IPS-20b (cell line): ENCODE data around the gene OR4C6.

Experiments used
- H3K27ac ChIP-seq: one replicate; pipeline ENCODE4 v1.5.1; 2013; ENCODE audit warnings: low read length
- H3K27me3 ChIP-seq: 2 replicates; pipeline ENCODE4 v1.6.1; 2013; ENCODE audit warnings: mild to moderate bottlenecking, low read length, inconsistent platforms; ENCODE audit not compliant: insufficient read depth
- H3K36me3 ChIP-seq: 2 replicates; pipeline ENCODE4 v1.6.1; 2013; ENCODE audit warnings: low read depth, mild to moderate bottlenecking, inconsistent platforms, low read length, moderate library complexity; ENCODE audit not compliant: insufficient read depth
- H3K4me1 ChIP-seq: 2 replicates; pipeline ENCODE4 v1.6.1; 2013; ENCODE audit warnings: mild to moderate bottlenecking, control low read depth, inconsistent platforms, low read length, moderate library complexity; ENCODE audit not compliant: insufficient read depth
- H3K4me3 ChIP-seq: 2 replicates; pipeline ENCODE4 v1.5.1; 2013; ENCODE audit warnings: mild to moderate bottlenecking, low read length, inconsistent platforms
- H3K9ac ChIP-seq: 2 replicates; pipeline ENCODE4 v1.6.1; 2013; ENCODE audit warnings: low read depth, mild to moderate bottlenecking, inconsistent platforms, low read length, moderate library complexity
- H3K9me3 ChIP-seq: 2 replicates; pipeline ENCODE4 v1.6.1; 2013; ENCODE audit warnings: mild to moderate bottlenecking, low read depth, low read length, inconsistent platforms; ENCODE audit not compliant: insufficient read depth

Gene OR4C6

GRCh38 chr11:55661901-55662300, at the start of gene OR4C6:
OR4C6 (plus strand) TSS chr11:55662201; CDS start chr11:55665167, 2,966 bp downstream.
- Histone ChIP-seq H3K36me3 (no peaks in the 10 kb centered on the region), H3K4me3 (no peak within 1 kb of the TSS), H3K27ac (no peak within 1 kb of the TSS), H3K9me3 (peaks cover 61% of the 10 kb centered on the region), H3K27me3 (no peaks in the 10 kb centered on the region), H3K9ac (no peak within 1 kb of the TSS), H3K4me1 (no peaks in the 10 kb centered on the region)

DNA sequence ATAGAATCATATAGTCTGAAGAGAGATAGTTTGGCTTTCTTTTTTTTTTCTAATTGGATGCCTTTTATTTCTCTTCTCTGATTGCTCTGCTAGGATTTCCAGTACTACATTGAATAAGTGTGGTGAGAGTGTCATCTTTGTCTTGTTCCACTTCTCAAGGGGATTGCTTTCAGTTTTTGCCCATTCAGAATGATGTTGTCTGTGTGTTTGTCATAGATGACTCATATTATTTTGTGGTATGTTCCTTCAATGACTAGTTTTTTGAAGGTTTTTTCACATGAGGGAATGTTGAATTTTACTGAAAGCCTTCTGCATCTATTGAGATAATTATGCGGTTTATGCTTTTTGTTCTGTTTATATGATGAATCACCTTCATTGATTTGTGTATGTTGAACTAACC, 37.5 kb upstream of the OR4C6 start:
- Histone ChIP-seq H3K9me3 (peaks cover 35% of the 10 kb centered on the region), H3K9ac (no peak overlapping the region), H3K27ac (no peak overlapping the region), H3K4me3 (no peak overlapping the region), H3K27me3 (no peaks in the 10 kb centered on the region), H3K4me1 (no peaks in the 10 kb centered on the region), H3K36me3 (no peaks in the 10 kb centered on the region)

DNA sequence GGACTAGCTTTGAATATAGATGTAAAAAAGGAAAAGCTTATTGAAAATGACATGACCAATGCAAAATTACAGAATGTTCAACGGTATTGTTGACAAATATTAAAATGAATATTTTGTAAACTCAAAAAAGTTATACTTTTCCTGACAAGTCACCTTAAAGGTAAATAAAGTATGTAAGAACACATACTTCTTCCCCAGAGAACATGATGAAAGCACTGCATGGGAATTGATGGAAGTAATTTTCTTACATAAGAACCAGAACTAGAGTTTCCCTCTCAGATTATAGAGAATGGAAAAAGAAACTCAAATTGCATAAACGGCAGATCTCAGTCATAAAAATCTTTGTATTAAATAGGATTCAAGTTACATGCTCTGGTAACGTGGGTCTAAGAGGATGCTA, 27.2 kb upstream of the OR4C6 start, which contains the start of gene OR4P4:
Gene OR4P4 (plus strand): TSS at position 301 of the 400 bp plus-strand sequence.
- no peaks in the 10 kb centered on the region for H3K36me3 ChIP-seq
- no peak within 1 kb of the TSS for H3K27ac ChIP-seq
- no peak within 1 kb of the TSS for H3K9ac ChIP-seq
- peaks cover 50% of the 10 kb centered on the region; the same call in 1 of the 2 replicates for H3K9me3 ChIP-seq
- H3K4me1 ChIP-seq: no peaks in the 10 kb centered on the region
- H3K4me3 ChIP-seq: no peak within 1 kb of the TSS
- H3K27me3 ChIP-seq: no peaks in the 10 kb centered on the region

- H3K27ac ChIP-seq: no peak within 1 kb of the TSS
- H3K9me3 ChIP-seq: peaks cover 42% of the 10 kb centered on the region
- no peak within 1 kb of the TSS for H3K4me3 ChIP-seq
- H3K9ac ChIP-seq: no peak within 1 kb of the TSS
- H3K4me1 ChIP-seq: no peaks in the 10 kb centered on the region
- H3K36me3 ChIP-seq: no peaks in the 10 kb centered on the region
- no peaks in the 10 kb centered on the region for H3K27me3 ChIP-seq
Observed at GRCh38 chr11:55648027-55648426, 14.0 kb upstream of the OR4C6 start, which contains the start of gene OR4S2. OR4S2 (plus strand) TSS chr11:55648327; CDS start chr11:55650904, 2,577 bp downstream.

GRCh38 chr11:55652560-55652959, 9.4 kb upstream of the OR4C6 start:
- Histone ChIP-seq H3K9me3 (peaks cover 43% of the 10 kb centered on the region), H3K4me1 (no peaks in the 10 kb centered on the region), H3K27ac (no peak overlapping the region), H3K4me3 (no peak overlapping the region), H3K36me3 (no peaks in the 10 kb centered on the region), H3K9ac (no peak overlapping the region), H3K27me3 (no peaks in the 10 kb centered on the region)

DNA sequence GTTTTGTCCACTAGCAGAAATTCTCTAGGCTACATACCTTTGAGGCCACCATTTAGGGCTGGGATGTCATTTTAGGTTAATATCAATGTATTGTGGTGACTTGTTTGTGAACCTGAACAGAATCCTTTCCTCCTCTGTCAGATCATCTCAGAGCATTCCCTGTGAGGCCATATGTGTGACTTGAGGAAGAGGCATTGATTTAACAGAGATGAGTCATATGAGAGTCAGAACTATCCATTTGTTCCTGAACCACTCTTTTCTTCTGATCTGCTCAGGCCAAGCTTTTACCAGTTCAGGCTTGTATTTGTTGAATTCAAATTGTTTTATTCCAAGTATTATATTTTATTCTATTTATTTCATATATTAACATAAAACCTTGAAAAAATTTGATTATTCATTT, 6.9 kb upstream of the OR4C6 start:
- H3K27me3 ChIP-seq: no peaks in the 10 kb centered on the region
- H3K4me1 ChIP-seq: no peaks in the 10 kb centered on the region
- no peak overlapping the region for H3K4me3 ChIP-seq
- H3K9ac ChIP-seq: no peak overlapping the region
- H3K36me3 ChIP-seq: no peaks in the 10 kb centered on the region
- peaks cover 44% of the 10 kb centered on the region for H3K9me3 ChIP-seq
- H3K27ac ChIP-seq: no peak overlapping the region

GRCh38 chr11:55658031-55658573, 3.9 kb upstream of the OR4C6 start:
- H3K27me3 ChIP-seq: no peaks in the 10 kb centered on the region
- no peak overlapping the region for H3K27ac ChIP-seq
- H3K4me3 ChIP-seq: no peak overlapping the region
- H3K9me3 ChIP-seq: peaks cover 48% of the 10 kb centered on the region
- no peaks in the 10 kb centered on the region for H3K36me3 ChIP-seq
- H3K9ac ChIP-seq: no peak overlapping the region
- H3K4me1 ChIP-seq: no peaks in the 10 kb centered on the region

- no peak overlapping the region for H3K27ac ChIP-seq
- H3K4me3 ChIP-seq: no peak overlapping the region
- H3K27me3 ChIP-seq: no peaks in the 10 kb centered on the region
- no peaks in the 10 kb centered on the region for H3K4me1 ChIP-seq
- H3K9me3 ChIP-seq: peaks cover 49% of the 10 kb centered on the region
- H3K36me3 ChIP-seq: no peaks in the 10 kb centered on the region
- H3K9ac ChIP-seq: no peak overlapping the region
Observed at GRCh38 chr11:55658608-55659007, 3.4 kb upstream of the OR4C6 start.

GRCh38 chr11:55669376-55669775, 7.4 kb downstream of the OR4C6 start:
- Histone ChIP-seq H3K9ac (no peak overlapping the region), H3K36me3 (no peaks in the 10 kb centered on the region), H3K9me3 (peaks cover 45% of the 10 kb centered on the region)

GRCh38 chr11:55673860-55674259, 11.9 kb downstream of the OR4C6 start:
- H3K9ac ChIP-seq: no peak overlapping the region
- H3K27me3 ChIP-seq: no peaks in the 10 kb centered on the region
- no peak overlapping the region for H3K27ac ChIP-seq
- peaks cover 54% of the 10 kb centered on the region for H3K9me3 ChIP-seq
- no peak overlapping the region for H3K4me3 ChIP-seq
- no peaks in the 10 kb centered on the region for H3K36me3 ChIP-seq
- no peaks in the 10 kb centered on the region for H3K4me1 ChIP-seq

More at GRCh38 chr11:55669376-55669775, 7.4 kb downstream of the OR4C6 start:
- Histone ChIP-seq H3K27me3 (no peaks in the 10 kb centered on the region), H3K4me1 (no peaks in the 10 kb centered on the region), H3K4me3 (no peak overlapping the region), H3K27ac (no peak overlapping the region)

DNA sequence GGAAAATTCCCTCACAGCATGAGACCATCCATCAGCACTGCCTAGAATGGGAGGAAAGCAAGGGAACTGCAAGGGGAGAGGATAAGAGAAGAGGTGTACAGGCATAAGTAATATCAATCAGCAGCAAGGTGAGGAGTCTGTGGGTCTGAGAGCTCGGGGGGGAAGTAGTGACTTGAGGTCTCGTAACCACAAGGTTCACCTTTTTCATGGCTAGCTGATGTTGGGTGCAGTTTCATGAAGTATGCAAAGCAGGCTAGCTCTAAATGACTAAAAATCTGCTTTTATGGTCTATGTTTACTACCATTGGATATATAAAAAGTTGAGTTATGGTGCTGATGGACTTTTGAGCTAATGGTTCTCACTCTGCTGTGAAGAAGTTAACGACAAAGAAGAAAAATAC, 35.8 kb downstream of the OR4C6 start:
- Histone ChIP-seq H3K9me3 (peaks cover 74% of the 10 kb centered on the region), H3K4me1 (no peaks in the 10 kb centered on the region), H3K4me3 (no peak overlapping the region), H3K27ac (no peak overlapping the region), H3K27me3 (no peaks in the 10 kb centered on the region), H3K9ac (no peak overlapping the region), H3K36me3 (no peaks in the 10 kb centered on the region)

- Histone ChIP-seq H3K4me1 (no peaks in the 10 kb centered on the region), H3K9me3 (peaks cover 61% of the 10 kb centered on the region), H3K9ac (no peak overlapping the region), H3K27me3 (no peaks in the 10 kb centered on the region), H3K36me3 (no peaks in the 10 kb centered on the region), H3K4me3 (no peak overlapping the region), H3K27ac (no peak overlapping the region)
Observed at GRCh38 chr11:55701429-55701828, 39.4 kb downstream of the OR4C6 start.
